PC-3 (cell line): ENCODE measurements around the gene APOBEC3A. TPM values are rescaled to one million over a fixed set of nuclear protein-coding genes. Genes with fewer than 3 reads are reported as not detected.
"Not testable (repeated sequence)": the region's sequence is repeated elsewhere in the genome, so short reads cannot be mapped to it uniquely, and the experiment has no call there.

Experiments
- ATAC-seq: fragments of 200-7000 bp; cut with Tn5 transposase; 2 replicates; pipeline ENCODE4 v1.9.1; 2020; ENCODE audit warnings: mild to moderate bottlenecking, moderate library complexity
- BruUV-seq: library from RNA; stranded (reverse); fragments of 400-500 nt; replicated peaks from 2 replicates; lab custom pipeline; 2021; lab: Mats Ljungman, UMichigan
- CTCF ChIA-PET: fragments of 300-600 bp; sonication (Branson Sonifier 250); formaldehyde crosslinking; loops from one replicate; lab custom pipeline; 2022; ENCODE audit warnings: antibody characterized with exemption; lab: Charles Lee
- POLR2A ChIA-PET: fragments of 300-600 bp; sonication (Branson Sonifier 250); formaldehyde crosslinking; loops from one replicate; lab custom pipeline; 2022; ENCODE audit warnings: antibody characterized with exemption; ENCODE audit not compliant: unreplicated experiment; lab: Charles Lee
- DNase-seq: peaks from one replicate; pipeline ENCODE4 v3.0.0-alpha.2; 2015
- H2AFZ ChIP-seq: fragments of 300-600 bp; sonication (generic); 2 replicates; pipeline ENCODE4 v1.6.0; 2016; ENCODE audit warnings: antibody characterized with exemption, low read length
- H3F3A ChIP-seq: fragments of 300-600 bp; sonication (generic); one replicate; pipeline ENCODE4 v1.6.0; 2017; ENCODE audit warnings: antibody characterized with exemption, low read length, control low read depth, mild to moderate bottlenecking; ENCODE audit not compliant: unreplicated experiment
- H3K27ac ChIP-seq: fragments of 300-600 bp; sonication (generic); 2 replicates; pipeline ENCODE4 v1.5.1; 2016; ENCODE audit warnings: mild to moderate bottlenecking, low read length
- H3K27me3 ChIP-seq: fragments of 300-600 bp; sonication (generic); 2 replicates; pipeline ENCODE4 v1.6.1; 2016; ENCODE audit warnings: low read length, mixed read lengths
- H3K36me3 ChIP-seq: fragments of 300-600 bp; sonication (generic); 2 replicates; pipeline ENCODE4 v1.6.1; 2016; ENCODE audit warnings: low read depth, mixed run types, low read length, mixed read lengths
- H3K4me1 ChIP-seq: fragments of 300-600 bp; sonication (generic); 2 replicates; pipeline ENCODE4 v1.5.1; 2016; ENCODE audit warnings: low read length; ENCODE audit not compliant: insufficient read depth
- H3K4me2 ChIP-seq: fragments of 300-600 bp; sonication (generic); 2 replicates; pipeline ENCODE4 v1.6.0; 2016; ENCODE audit warnings: low read length
- H3K4me3 ChIP-seq: fragments of 300-600 bp; sonication (generic); 2 replicates; pipeline ENCODE4 v1.5.1; 2016; ENCODE audit warnings: mild to moderate bottlenecking, low read length, mixed read lengths
- H3K79me2 ChIP-seq: fragments of 300-600 bp; sonication (generic); 2 replicates; pipeline ENCODE4 v1.6.1; 2017; ENCODE audit warnings: low read length, mixed read lengths
- H3K9ac ChIP-seq: fragments of 300-600 bp; sonication (generic); 2 replicates; pipeline ENCODE4 v1.6.0; 2016; ENCODE audit warnings: mild to moderate bottlenecking, low read length
- H3K9me2 ChIP-seq: fragments of 300-600 bp; sonication (generic); replicated peaks from 2 replicates; pipeline ENCODE4 v1.6.1; 2016; ENCODE audit warnings: mixed run types, low read length, mixed read lengths
- H3K9me3 ChIP-seq: fragments of 300-600 bp; sonication (generic); 2 replicates; pipeline ENCODE4 v1.6.1; 2016; ENCODE audit warnings: low read length, mixed read lengths
- H4K20me1 ChIP-seq: fragments of 300-600 bp; sonication (generic); 2 replicates; pipeline ENCODE4 v1.6.1; 2016; ENCODE audit warnings: low read length, mixed read lengths
- EZH2 ChIP-seq: fragments of 300-600 bp; sonication (generic); IDR thresholded peaks from one replicate; pipeline ENCODE4 v1.6.1; 2017; ENCODE audit warnings: antibody characterized with exemption, mild to moderate bottlenecking, low read length; ENCODE audit not compliant: unreplicated experiment
- EZH2phosphoT487 ChIP-seq: fragments of 300-600 bp; sonication (generic); IDR thresholded peaks from 2 replicates; pipeline ENCODE4 v1.6.1; 2018; ENCODE audit warnings: mild to moderate bottlenecking, antibody characterized with exemption, low read length, borderline replicate concordance
- intact Hi-C: fragments of 100-400 bp; cut with micrococcal nuclease; formaldehyde crosslinking; loops from 2 replicates; pipeline ENCODE4 v1.9.0; 2023
- total RNA-seq: library from RNA; depleted of rRNA; stranded (reverse); fragments of >200 nt; gene quantifications from 2 replicates; pipeline ENCODE4 v1.2.3, GENCODE V29; 2014
- TF ChIP-seq, protein P1 (sequence below): fragments of 300-600 bp; sonication (generic); conservative IDR thresholded peaks from 2 replicates; pipeline ENCODE4 v1.5.1; 2017; ENCODE audit warnings: antibody characterized with exemption, low read depth, mild to moderate bottlenecking, low read length

APOBEC3A gene
- total RNA-seq, 1 experiment from 2014 or later = not detected

DNA sequence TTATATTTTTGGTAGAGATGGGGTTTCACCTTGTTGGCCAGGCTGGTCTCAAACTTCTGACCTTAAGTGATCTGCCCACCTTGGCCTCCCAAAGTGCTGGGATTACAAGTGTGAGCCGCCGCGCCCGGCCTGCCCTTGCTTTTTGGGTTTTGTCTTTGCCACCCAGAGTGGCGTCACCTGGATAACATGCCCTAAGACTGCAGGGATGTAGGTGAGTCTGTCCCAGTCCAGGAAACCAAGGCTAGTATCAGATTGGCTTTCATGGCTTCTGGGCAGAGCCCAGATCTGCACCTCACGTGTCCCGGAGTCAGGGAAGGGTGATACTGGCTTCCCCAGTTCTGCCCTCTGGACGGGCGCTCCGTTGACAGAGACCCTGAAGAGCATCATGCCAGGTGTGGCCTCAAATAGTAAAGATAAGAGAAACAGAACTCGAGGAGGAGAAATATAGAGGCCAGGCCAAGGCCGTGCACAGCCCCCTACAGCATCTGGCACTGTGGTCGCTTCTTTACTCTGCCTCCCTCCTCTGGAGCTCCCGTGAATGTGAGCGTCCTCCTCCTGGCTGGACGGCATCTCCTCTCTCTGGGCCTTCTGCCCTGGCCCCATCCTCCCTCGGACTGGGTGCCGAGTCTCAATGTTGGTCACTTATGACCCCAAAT is 16.9 kb downstream of the APOBEC3A start:
- Histone ChIP-seq H3F3A (no peaks in the 10 kb centered on the region), H3K27ac (no peak overlapping the region), H3K4me1 (no peaks in the 10 kb centered on the region), H3K36me3 (no peaks in the 10 kb centered on the region), H3K9ac (no peak overlapping the region), H3K27me3 (no peaks in the 10 kb centered on the region), H3K79me2 (no peaks in the 10 kb centered on the region), H2AFZ (no peak overlapping the region), H3K4me2 (no peak overlapping the region), H3K9me2 (no peaks in the 10 kb centered on the region), H3K4me3 (no peak overlapping the region), H4K20me1 (no peaks in the 10 kb centered on the region), H3K9me3 (no peaks in the 10 kb centered on the region)
- no TSS peak for BruUV-seq
- DNase-seq (no peak), ATAC-seq (no peak)
- TF ChIP-seq EZH2 (no peak), EZH2phosphoT487 (no peak)
- TF ChIP-seq, protein P1, sequence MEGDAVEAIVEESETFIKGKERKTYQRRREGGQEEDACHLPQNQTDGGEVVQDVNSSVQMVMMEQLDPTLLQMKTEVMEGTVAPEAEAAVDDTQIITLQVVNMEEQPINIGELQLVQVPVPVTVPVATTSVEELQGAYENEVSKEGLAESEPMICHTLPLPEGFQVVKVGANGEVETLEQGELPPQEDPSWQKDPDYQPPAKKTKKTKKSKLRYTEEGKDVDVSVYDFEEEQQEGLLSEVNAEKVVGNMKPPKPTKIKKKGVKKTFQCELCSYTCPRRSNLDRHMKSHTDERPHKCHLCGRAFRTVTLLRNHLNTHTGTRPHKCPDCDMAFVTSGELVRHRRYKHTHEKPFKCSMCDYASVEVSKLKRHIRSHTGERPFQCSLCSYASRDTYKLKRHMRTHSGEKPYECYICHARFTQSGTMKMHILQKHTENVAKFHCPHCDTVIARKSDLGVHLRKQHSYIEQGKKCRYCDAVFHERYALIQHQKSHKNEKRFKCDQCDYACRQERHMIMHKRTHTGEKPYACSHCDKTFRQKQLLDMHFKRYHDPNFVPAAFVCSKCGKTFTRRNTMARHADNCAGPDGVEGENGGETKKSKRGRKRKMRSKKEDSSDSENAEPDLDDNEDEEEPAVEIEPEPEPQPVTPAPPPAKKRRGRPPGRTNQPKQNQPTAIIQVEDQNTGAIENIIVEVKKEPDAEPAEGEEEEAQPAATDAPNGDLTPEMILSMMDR = no peak
- intact Hi-C loops = no loop called here
- ChIA-PET POLR2A (no interaction called here), CTCF (no interaction called here)

DNA sequence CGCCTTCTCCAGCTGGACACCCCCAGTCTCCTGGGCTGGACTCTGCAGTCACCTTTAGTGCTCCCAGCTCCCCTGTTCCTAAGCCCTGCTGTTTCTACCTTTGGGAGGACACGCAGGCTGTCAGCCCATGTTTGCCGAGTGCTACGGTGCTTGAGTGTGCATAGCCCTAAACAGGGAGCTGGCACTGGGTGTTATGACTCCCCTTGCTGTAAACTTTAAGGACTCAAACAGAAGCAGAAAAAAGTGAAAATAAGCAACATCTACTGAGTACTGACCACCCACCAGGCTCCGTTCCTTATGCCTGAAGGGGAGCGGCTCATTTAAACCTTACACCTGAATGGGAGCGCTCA is 17.4 kb downstream of the APOBEC3A start:
- H3F3A ChIP-seq = no peaks in the 10 kb centered on the region
- POLR2A ChIA-PET = no interaction called here
- H4K20me1 ChIP-seq = no peaks in the 10 kb centered on the region
- H3K9me2 ChIP-seq = no peaks in the 10 kb centered on the region
- no peak overlapping the region for H3K4me2 ChIP-seq
- H3K9ac ChIP-seq = no peak overlapping the region
- H2AFZ ChIP-seq = no peak overlapping the region
- no peaks in the 10 kb centered on the region for H3K79me2 ChIP-seq
- TF ChIP-seq EZH2phosphoT487 (no peak), EZH2 (no peak)
- TF ChIP-seq, protein P1 = no peak
- DNase-seq (no peak), ATAC-seq (no peak)
- intact Hi-C loops = no loop called here
- CTCF ChIA-PET = no interaction called here
- H3K27me3 ChIP-seq = no peaks in the 10 kb centered on the region
- BruUV-seq = no TSS peak
- H3K36me3 ChIP-seq = no peaks in the 10 kb centered on the region
- H3K4me1 ChIP-seq = no peaks in the 10 kb centered on the region
- no peaks in the 10 kb centered on the region for H3K9me3 ChIP-seq
- no peak overlapping the region for H3K27ac ChIP-seq
- H3K4me3 ChIP-seq = no peak overlapping the region

DNA sequence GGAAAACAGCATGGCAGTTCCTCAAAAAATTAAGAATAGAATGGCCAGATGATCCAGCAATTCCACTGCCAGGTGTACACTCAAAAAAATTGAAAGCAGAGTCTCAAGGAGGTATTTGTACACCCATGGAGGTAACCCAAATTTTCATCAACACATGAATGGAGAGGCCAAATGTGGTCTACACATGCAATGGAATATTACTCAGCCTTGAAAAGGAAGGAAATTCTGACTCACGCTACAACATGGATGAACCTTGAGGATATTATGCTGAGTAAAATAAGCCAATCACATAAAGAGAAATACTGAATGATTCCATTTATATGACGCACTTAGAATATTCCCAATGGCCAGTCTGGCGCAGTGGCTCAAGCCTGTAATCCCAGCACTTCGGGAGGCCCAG is 19.9 kb downstream of the APOBEC3A start:
- H3K27me3 ChIP-seq, H2AFZ ChIP-seq, H3K9me3 ChIP-seq, H3K9ac ChIP-seq, H3K4me1 ChIP-seq, H3F3A ChIP-seq, CTCF ChIA-PET, H3K4me2 ChIP-seq, ATAC-seq, H4K20me1 ChIP-seq, H3K9me2 ChIP-seq, H3K79me2 ChIP-seq, intact Hi-C loops, H3K36me3 ChIP-seq, DNase-seq, H3K27ac ChIP-seq, POLR2A ChIA-PET, BruUV-seq, H3K4me3 ChIP-seq: not testable (repeated sequence)

DNA sequence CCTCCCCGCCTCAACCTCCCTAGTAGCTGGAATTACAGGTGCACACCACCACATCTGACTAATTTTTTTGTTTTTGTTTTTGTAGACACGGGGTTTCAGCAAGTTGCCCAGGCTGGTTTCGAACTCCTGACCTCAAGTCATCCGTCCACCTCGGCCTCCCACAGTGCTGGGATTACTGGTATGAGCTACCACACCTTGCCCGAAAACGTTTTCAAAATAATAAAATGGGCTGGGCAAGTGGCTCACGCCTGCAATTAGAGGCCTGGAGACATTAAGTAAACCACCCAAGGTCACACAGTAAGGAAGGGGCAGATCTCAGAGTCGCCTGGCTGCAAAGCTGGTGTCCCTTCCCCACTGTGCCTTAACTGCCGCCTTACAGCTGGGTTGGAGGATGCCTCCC is 23.2 kb downstream of the APOBEC3A start:
- not testable (repeated sequence) for H3K9me2 ChIP-seq, H3K27me3 ChIP-seq, H3K9me3 ChIP-seq, H4K20me1 ChIP-seq, H3K4me2 ChIP-seq, H3K79me2 ChIP-seq, DNase-seq, H3K27ac ChIP-seq, ATAC-seq, H3F3A ChIP-seq, H3K36me3 ChIP-seq, H3K9ac ChIP-seq, BruUV-seq, H2AFZ ChIP-seq, H3K4me3 ChIP-seq
- ChIA-PET POLR2A (interaction anchor here (0.6 kb wide), 1 partner anchor 26 kb away, joined by 3 read pairs; no protein-coding TSS in a partner anchor), CTCF (interaction anchor here (1.9 kb wide), 1 partner anchor 215 kb away, joined by 4 read pairs; no protein-coding TSS in a partner anchor)
- intact Hi-C loops = loop anchor here (5.0 to 10.0 kb wide), 2 partner anchors 56 to 108 kb away; partner anchors contain the start of gene CBX6
- H3K4me1 ChIP-seq = peaks cover 26% of the 10 kb centered on the region
